Measurements from ENCODE around the gene MAST2. TPM values are rescaled to one million over a fixed set of nuclear protein-coding genes. Genes with fewer than 3 reads are reported as not detected.

The MAST2 gene
- total and polyA plus RNA-seq, 2 experiments from 2014 or later, result 44.8 to 79.2 TPM

- Histone ChIP-seq H3K36me3 (peaks cover 13% of the 10 kb centered on the region), H3K4me1 (ENCODE audit: low read depth) (peaks cover 12% of the 10 kb centered on the region), H3K4me3 (no peak overlapping the region), H3K27ac (no peak overlapping the region), H3K27me3 (no peaks in the 10 kb centered on the region), H3K9me3 (ENCODE audit: low read depth) (no peaks in the 10 kb centered on the region)
- no peak for TF ChIP-seq CTCF (IDR thresholded peaks at IDR 0.05; ENCODE audit: low read depth, low read length)
- DNase-seq (ENCODE audit: low read depth in 1 of 2, low spot score in 1 of 2), result no peak
These were observed 208.8 kb downstream of the MAST2 start for GRCh38 chr1:46012236-46012635.

- H3K4me3 ChIP-seq, result no peak overlapping the region
- H3K27ac ChIP-seq, result no peak overlapping the region
- H3K36me3 ChIP-seq, result peaks cover 4% of the 10 kb centered on the region
- H3K27me3 ChIP-seq, result no peaks in the 10 kb centered on the region
- DNase-seq (ENCODE audit: low read depth in 1 of 2, low spot score in 1 of 2), result no peak
- no peaks in the 10 kb centered on the region for H3K9me3 ChIP-seq (ENCODE audit: low read depth)
- TF ChIP-seq CTCF (IDR thresholded peaks at IDR 0.05; ENCODE audit: low read depth, low read length), result no peak
- H3K4me1 ChIP-seq (ENCODE audit: low read depth), result peaks cover 14% of the 10 kb centered on the region
These were observed 210.2 kb downstream of the MAST2 start for GRCh38 chr1:46013581-46013980.

- no peaks in the 10 kb centered on the region for H3K27me3 ChIP-seq
- TF ChIP-seq CTCF (IDR thresholded peaks at IDR 0.05; ENCODE audit: low read depth, low read length), result no peak
- DNase-seq (ENCODE audit: low read depth in 1 of 2, low spot score in 1 of 2), result no peak
- H3K9me3 ChIP-seq (ENCODE audit: low read depth), result no peaks in the 10 kb centered on the region
- no peaks in the 10 kb centered on the region for H3K36me3 ChIP-seq
- peak overlapping the region; percentile 75 for H3K27ac ChIP-seq
- H3K4me3 ChIP-seq, result no peak overlapping the region
- H3K4me1 ChIP-seq (ENCODE audit: low read depth), result peaks cover 22% of the 10 kb centered on the region
These were observed 214.6 kb downstream of the MAST2 start for GRCh38 chr1:46017876-46018503.

DNA sequence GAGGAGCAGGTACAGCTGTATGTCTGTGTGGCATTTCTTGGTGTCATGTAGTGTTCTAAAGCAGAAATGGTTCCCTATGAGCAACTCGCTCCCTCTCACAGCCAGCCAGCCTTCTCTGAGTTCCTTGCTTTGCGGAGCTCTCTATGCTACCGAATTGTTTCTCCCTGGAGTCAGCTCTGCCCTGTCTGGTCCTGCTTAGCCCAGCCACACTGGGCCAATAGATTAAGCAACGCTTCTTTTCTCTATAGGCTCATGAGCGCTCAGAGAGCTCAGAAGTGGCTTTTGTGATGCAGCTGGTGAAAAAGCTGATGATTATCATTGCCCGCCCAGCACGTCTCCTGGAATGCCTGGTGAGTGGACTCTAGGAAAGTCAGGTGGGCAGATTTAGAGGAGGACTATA, 215.9 kb downstream of the MAST2 start:
- no peak for DNase-seq (ENCODE audit: low read depth in 1 of 2, low spot score in 1 of 2)
- H3K27me3 ChIP-seq, result no peaks in the 10 kb centered on the region
- H3K27ac ChIP-seq, result peak overlapping the region; percentile 75
- no peak for TF ChIP-seq CTCF (IDR thresholded peaks at IDR 0.05; ENCODE audit: low read depth, low read length)
- no peaks in the 10 kb centered on the region for H3K9me3 ChIP-seq (ENCODE audit: low read depth)
- peaks cover 3% of the 10 kb centered on the region for H3K36me3 ChIP-seq
- H3K4me3 ChIP-seq, result no peak overlapping the region
- peaks cover 22% of the 10 kb centered on the region for H3K4me1 ChIP-seq (ENCODE audit: low read depth)

GRCh38 chr1:46020010-46020409, 216.6 kb downstream of the MAST2 start:
- H3K9me3 ChIP-seq (ENCODE audit: low read depth), result no peaks in the 10 kb centered on the region
- peak in 1 of 2 donors; percentile 15 for DNase-seq (ENCODE audit: low read depth in 1 of 2, low spot score in 1 of 2)
- peak overlapping the region; percentile 19 for H3K27ac ChIP-seq
- TF ChIP-seq CTCF (IDR thresholded peaks at IDR 0.05; ENCODE audit: low read depth, low read length), result no peak
- H3K27me3 ChIP-seq, result no peaks in the 10 kb centered on the region
- H3K36me3 ChIP-seq, result peaks cover 7% of the 10 kb centered on the region
- no peak overlapping the region for H3K4me3 ChIP-seq
- H3K4me1 ChIP-seq (ENCODE audit: low read depth), result peaks cover 22% of the 10 kb centered on the region

Measured in cardiac muscle cell (in vitro differentiated cells and primary cell).